ENCODE measurements around the gene PIK3C2A.

GRCh38 chr11:17186932-17187692, 20.7 kb downstream of the PIK3C2A start:
- no peak for TF ChIP-seq CTCF (IDR thresholded peaks at IDR 0.05; ENCODE audit: low read depth, low read length, missing input control)
- TF ChIP-seq MAX (IDR thresholded peaks at IDR 0.05), result no peak
- TF ChIP-seq RAD21 (IDR thresholded peaks at IDR 0.05), result no peak
- no peak for TF ChIP-seq ATF3 (IDR thresholded peaks at IDR 0.05)
- TF ChIP-seq GABPA (IDR thresholded peaks at IDR 0.05 in 1 of 2, conservative IDR thresholded peaks at IDR 0.05 in 1 of 2), result no peak
- TF ChIP-seq, protein P1, sequence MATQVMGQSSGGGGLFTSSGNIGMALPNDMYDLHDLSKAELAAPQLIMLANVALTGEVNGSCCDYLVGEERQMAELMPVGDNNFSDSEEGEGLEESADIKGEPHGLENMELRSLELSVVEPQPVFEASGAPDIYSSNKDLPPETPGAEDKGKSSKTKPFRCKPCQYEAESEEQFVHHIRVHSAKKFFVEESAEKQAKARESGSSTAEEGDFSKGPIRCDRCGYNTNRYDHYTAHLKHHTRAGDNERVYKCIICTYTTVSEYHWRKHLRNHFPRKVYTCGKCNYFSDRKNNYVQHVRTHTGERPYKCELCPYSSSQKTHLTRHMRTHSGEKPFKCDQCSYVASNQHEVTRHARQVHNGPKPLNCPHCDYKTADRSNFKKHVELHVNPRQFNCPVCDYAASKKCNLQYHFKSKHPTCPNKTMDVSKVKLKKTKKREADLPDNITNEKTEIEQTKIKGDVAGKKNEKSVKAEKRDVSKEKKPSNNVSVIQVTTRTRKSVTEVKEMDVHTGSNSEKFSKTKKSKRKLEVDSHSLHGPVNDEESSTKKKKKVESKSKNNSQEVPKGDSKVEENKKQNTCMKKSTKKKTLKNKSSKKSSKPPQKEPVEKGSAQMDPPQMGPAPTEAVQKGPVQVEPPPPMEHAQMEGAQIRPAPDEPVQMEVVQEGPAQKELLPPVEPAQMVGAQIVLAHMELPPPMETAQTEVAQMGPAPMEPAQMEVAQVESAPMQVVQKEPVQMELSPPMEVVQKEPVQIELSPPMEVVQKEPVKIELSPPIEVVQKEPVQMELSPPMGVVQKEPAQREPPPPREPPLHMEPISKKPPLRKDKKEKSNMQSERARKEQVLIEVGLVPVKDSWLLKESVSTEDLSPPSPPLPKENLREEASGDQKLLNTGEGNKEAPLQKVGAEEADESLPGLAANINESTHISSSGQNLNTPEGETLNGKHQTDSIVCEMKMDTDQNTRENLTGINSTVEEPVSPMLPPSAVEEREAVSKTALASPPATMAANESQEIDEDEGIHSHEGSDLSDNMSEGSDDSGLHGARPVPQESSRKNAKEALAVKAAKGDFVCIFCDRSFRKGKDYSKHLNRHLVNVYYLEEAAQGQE (IDR thresholded peaks at IDR 0.05), result no peak
- TF ChIP-seq FOXA1 (IDR thresholded peaks at IDR 0.05), result no peak
- no peak for TF ChIP-seq EGR1 (IDR thresholded peaks at IDR 0.05; ENCODE audit: low read depth in 2 of 2)
- TF ChIP-seq YY1 (IDR thresholded peaks at IDR 0.05), result no peak
- no peak for TF ChIP-seq NR2F2 (IDR thresholded peaks at IDR 0.05)

Measured in liver (tissue), 3 donors.